GM19238 (cell line): ENCODE measurements around the gene SINHCAF.
"Not testable (repeated sequence)": the region's sequence is repeated elsewhere in the genome, so short reads cannot be mapped to it uniquely, and the experiment has no call there.

Experiments
- DNase-seq: peaks from one replicate; pipeline ENCODE4 v3.0.0; 2011; ENCODE audit warnings: low spot score; ENCODE audit not compliant: insufficient read length

Gene SINHCAF

DNA sequence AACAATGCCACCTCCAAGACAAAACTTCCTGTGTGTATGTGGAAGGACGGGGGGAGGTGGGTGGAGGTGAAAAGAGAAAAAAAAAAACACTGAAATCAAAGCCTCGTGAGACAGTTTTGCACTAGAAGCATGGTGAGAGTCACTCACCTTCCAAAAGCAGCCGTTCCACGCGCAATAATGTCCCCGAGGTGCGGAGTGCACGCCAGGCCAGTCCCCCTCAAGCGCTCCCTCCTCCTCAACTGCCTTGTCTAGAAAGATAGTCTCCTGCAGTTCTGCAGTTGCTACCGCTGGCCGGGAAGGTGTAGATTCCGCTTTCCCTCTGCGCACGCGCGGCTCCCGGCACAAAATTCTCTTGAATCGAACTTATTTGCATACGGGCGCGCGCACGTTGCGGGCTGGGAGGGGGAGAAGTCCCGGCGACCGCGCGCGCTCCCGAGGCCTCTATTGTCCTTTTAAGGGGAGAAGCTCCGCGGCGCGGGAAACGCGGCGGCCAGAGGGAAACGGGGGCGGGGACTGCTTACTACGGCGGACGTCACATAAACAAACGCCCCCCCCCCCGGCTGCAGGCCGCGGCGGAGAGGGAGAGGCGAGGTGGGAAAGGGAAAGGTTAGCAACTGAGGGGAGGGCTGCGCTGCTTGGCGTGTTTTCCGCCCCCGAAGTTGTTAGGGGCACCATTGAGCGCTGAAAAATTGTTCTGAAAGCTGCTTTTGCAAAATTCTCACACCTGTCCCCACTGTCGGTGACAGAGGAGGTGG is at the start of gene SINHCAF:
Gene SINHCAF (minus strand): TSS at position 274 of the 755 bp plus-strand sequence. CDS start 27,946 bp downstream, outside the sequence.
- peak; percentile 89 for DNase-seq

GRCh38 chr12:31375422-31375821 is 49.5 kb upstream of the SINHCAF start:
- DNase-seq = not testable (repeated sequence)

GRCh38 chr12:31371256-31371620 is 45.3 kb upstream of the SINHCAF start:
- DNase-seq = no peak

- DNase-seq = no peak
These were observed 44.7 kb upstream of the SINHCAF start for GRCh38 chr12:31370531-31371255.

DNA sequence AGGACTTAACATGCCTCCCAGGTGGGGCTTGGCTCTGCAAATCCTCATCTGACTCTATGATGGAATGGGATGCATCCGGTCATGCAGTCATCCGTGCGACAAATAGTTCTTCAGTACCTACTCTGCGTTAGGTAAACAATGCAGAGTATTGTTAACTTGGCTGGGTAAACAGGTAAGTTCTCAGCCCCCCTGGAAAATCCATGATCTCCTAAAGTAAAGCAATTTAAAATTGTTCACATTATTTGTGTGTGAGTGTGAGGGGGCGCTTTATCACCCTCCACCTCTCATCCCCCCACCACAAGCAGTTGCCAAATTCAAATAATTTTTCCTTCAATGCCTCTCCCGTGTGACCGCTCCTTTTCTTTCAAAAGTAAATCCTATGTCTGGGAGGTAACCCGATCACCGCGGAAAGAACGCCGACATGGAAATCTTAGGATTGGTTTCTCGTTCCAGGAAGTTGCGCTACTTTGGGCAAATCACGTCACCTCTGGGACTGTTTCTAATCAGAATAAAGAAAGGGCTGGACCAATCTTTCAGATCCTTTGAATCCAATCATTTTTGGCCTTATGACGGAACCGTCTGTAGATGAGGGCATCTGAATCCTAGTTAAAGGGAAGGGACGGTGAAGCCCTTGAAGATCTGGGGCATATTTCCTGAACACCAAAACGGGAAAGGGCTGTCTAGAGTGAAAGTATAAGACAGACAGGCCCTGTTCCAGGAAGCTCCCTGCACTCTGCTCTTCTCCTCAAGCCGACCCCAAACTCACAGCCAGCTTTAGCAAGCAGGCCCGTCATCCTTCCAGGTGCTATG is 44.0 kb upstream of the SINHCAF start:
- no peak for DNase-seq

GRCh38 chr12:31368666-31369361 is 42.9 kb upstream of the SINHCAF start:
- no peak for DNase-seq

- DNase-seq = no peak
These were observed 40.2 kb upstream of the SINHCAF start for GRCh38 chr12:31366104-31366621.

DNA sequence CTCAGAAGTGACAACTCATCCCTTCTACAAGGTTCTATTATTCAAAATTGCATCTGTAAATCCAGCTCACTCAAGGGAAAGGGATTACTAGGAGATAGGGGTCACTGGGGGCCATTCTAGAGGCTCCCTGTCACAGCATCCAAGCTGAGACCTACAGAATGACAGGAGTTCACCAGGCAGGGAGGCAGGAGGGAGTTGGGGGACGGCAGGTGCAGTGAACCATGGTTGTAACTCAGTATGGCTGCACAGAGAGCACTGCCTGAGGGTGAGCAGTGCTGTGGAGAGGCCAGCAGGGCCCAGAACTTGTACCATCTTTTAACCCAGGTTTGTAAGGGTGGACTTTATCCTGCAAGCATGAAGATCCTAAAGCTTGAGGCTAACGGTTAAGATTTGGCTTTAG is 37.9 kb upstream of the SINHCAF start:
- DNase-seq = no peak

DNA sequence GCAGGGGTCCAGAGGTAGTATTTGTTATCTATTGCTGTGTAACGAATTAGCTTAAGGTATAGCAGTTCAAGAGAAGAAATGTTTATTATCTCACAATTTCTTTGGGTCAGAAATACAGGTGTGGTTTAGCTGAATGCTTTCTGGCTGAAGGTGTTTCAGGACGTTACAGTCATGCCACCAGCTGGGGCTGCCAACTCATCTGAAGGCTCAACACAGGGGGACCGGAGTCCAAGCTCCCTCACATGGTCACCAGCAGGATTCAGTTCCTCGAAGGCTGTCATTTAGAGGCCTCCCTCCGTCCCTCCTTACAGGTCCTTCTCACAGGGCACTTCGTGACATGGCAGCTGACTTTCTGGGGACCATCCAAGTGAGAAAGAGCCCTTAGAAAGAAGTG is 37.5 kb upstream of the SINHCAF start:
- no peak for DNase-seq

DNA sequence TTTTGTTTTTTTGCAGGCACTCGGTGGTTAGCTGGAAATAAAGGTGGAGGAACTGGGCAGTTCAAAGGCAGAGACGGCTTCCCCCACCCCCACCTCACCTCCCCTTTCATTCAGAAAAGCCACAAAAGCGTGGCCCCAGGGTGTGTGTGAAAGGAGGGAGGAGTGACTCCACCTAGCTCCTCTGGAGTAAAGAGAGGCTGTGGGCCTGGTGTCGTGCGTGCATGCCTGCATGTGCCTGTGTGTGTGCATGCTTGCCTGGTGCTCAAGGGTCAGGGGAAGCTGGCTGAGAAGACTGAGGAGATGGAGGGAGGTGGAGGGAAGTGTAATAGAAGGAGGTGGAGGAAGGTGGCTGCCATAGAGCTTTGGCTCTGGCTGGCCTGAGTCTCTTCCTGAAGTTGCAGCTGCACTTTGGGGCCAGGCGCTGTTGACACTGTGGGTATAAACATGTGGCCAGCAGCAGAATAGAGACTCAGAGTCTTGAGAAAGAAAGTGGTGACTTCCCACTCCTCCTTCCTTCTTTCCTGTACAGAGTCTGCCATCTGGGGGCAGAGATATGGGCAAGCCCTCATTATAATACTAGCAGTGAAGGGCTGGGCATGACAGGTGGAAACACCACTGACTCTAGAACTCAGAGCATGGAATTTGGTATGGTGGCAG is 36.9 kb upstream of the SINHCAF start:
- DNase-seq = peak; percentile 31

- peak; percentile 19 for DNase-seq
These were observed 36.3 kb upstream of the SINHCAF start for GRCh38 chr12:31362115-31362758.

- DNase-seq = no peak
These were observed 35.8 kb upstream of the SINHCAF start for GRCh38 chr12:31361730-31362114.

- no peak for DNase-seq
These were observed 29.8 kb upstream of the SINHCAF start for GRCh38 chr12:31355747-31356107.

DNA sequence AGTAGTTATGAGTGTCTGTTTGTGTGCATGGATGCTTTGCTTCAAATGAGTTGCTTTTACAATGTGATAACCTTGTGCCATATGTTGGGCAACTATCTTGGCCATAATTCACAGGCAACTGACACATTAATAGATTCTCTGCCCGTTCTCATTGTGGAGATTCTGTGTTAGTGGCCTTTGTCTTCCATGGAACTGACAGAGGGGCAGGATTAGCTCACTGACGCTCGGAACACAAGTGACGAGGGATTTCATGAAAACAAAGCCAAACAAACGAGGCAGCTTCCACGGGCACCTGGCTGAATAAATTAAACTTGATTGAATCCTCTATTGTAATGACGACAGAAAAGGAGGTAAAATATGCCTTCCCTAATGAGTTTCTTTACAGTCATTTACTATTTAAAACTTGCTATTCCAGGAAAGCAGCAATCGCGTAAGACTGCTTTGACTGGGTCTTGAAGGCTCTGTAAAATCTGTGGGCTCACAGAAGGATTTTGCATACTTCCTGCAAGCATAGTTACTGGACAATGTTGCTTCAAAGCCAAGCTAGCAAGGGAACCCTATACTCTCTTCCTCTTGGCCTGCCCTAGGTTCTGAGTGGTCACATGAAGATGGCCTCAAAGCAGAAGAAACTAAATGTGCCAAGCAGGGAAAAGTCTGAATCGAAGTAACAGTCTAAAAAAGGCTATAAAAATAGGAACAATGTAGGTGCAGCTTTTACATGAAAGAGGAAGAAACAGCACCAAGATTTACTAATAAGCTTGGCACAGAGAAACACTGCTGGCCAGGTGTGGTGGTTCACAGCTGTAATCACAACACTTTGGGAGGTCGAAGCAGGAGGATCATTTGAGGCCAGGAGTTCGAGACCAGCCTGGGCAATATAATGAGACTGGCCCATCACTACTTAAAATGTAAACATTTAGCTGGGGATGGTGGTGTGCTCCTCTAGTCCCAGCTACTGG is 28.1 kb upstream of the SINHCAF start:
- DNase-seq = no peak

DNA sequence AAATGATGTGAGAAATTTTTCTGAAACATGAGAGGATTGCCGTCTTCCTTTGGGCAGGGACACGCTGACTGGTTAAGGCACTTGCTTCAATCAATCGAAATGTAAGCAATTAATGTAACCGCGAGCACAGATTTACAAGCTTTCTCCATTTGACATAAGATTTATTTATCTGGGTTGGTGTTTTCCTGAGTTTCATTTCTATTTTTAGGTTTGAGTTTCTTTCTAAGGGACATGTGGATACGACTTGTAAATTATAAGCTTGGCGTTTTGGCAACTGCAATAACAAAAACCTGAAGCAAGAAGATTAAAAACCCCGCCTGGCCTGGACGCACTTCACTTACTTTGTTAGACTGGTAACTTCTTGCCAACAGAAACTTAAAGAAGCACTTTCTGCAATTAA is 20.3 kb upstream of the SINHCAF start:
- DNase-seq = no peak

GRCh38 chr12:31343139-31343538 is 17.2 kb upstream of the SINHCAF start:
- DNase-seq = no peak

GRCh38 chr12:31342286-31342685 is 16.3 kb upstream of the SINHCAF start:
- DNase-seq = no peak

- DNase-seq = no peak
These were observed 14.1 kb upstream of the SINHCAF start for GRCh38 chr12:31339831-31340622.
